Iris pigment epithelial cell (primary cell): ENCODE data around the gene LSM7.
"Not testable (repeated sequence)": the region's sequence is repeated elsewhere in the genome, so short reads cannot be mapped to it uniquely, and the experiment has no call there.

ENCODE experiments used
- DNase-seq: peaks from one replicate; pipeline ENCODE4 v3.0.0-alpha.2; 2011; ENCODE audit warnings: low read depth

Gene LSM7

GRCh38 chr19:2355168-2356035 lies 27.0 kb upstream of the LSM7 start:
- DNase-seq, result no peak

- DNase-seq, result no peak
These were observed 26.3 kb upstream of the LSM7 start for GRCh38 chr19:2354670-2355069.

- DNase-seq, result no peak
These were observed 25.7 kb upstream of the LSM7 start for GRCh38 chr19:2353887-2354592.

GRCh38 chr19:2353159-2353886 lies 24.9 kb upstream of the LSM7 start:
- no peak for DNase-seq

GRCh38 chr19:2352121-2352520 lies 23.7 kb upstream of the LSM7 start:
- DNase-seq, result no peak

GRCh38 chr19:2351591-2351990 lies 23.2 kb upstream of the LSM7 start:
- DNase-seq, result no peak

GRCh38 chr19:2350656-2351055 lies 22.3 kb upstream of the LSM7 start:
- no peak for DNase-seq

GRCh38 chr19:2349818-2350217 lies 21.4 kb upstream of the LSM7 start:
- DNase-seq, result not testable (repeated sequence)

GRCh38 chr19:2345794-2346663 lies 17.6 kb upstream of the LSM7 start:
- DNase-seq, result peak; percentile 30

GRCh38 chr19:2345076-2345475 lies 16.7 kb upstream of the LSM7 start:
- no peak for DNase-seq

GRCh38 chr19:2344381-2344870 lies 16.0 kb upstream of the LSM7 start:
- no peak for DNase-seq

- DNase-seq, result no peak
These were observed 15.1 kb upstream of the LSM7 start for GRCh38 chr19:2343289-2343982.

GRCh38 chr19:2342656-2343288 lies 14.4 kb upstream of the LSM7 start:
- no peak for DNase-seq

GRCh38 chr19:2341982-2342381 lies 13.6 kb upstream of the LSM7 start:
- no peak for DNase-seq

GRCh38 chr19:2341244-2341751 lies 12.9 kb upstream of the LSM7 start:
- DNase-seq, result no peak

GRCh38 chr19:2340496-2341243 lies 12.3 kb upstream of the LSM7 start:
- no peak for DNase-seq

- DNase-seq, result no peak
These were observed 11.4 kb upstream of the LSM7 start for GRCh38 chr19:2339644-2340310.

- no peak for DNase-seq
These were observed 10.6 kb upstream of the LSM7 start for GRCh38 chr19:2338751-2339643.
